GM12878 (cell line): ENCODE measurements around the gene NEAT1. TPM values are rescaled to one million over a fixed set of nuclear protein-coding genes. Genes with fewer than 3 reads are reported as not detected.

Source experiments
- EED ChIP-seq: sonication (generic); IDR thresholded peaks from 2 replicates; pipeline ENCODE4 v1.6.1; 2016; ENCODE audit warnings: antibody characterized with exemption, low read depth
- NBN ChIP-seq: fragments of 450-650 bp; IDR thresholded peaks from 2 replicates; pipeline ENCODE4 v1.6.1; 2016
- POLR2AphosphoS2 ChIP-seq: IDR thresholded peaks from 2 replicates; pipeline ENCODE4 v1.6.1; 2011; ENCODE audit warnings: low read depth, mild to moderate bottlenecking, low read length, improper control_type of control experiment, moderate library complexity
- SMC3 ChIP-seq: IDR thresholded peaks from 2 replicates; pipeline ENCODE4 v1.6.1; 2011; ENCODE audit warnings: low read length, improper control_type of control experiment, borderline replicate concordance
- SP1 ChIP-seq: IDR thresholded peaks from one replicate; pipeline ENCODE4 v1.6.1; 2011; ENCODE audit warnings: low read depth, low read length
- STAT1 ChIP-seq: fragments of 450-650 bp; conservative IDR thresholded peaks from 2 replicates; pipeline ENCODE4 v1.6.1; 2014; ENCODE audit warnings: antibody characterized with exemption, mild to moderate bottlenecking
- polyA plus RNA-seq, 11 experiments: library from polyadenylated mRNA; depleted of rRNA in 4 of 11; unstranded in 6 of 11; stranded (reverse) in 5 of 11; fragments of >200 nt; fragmentation: Nextera tagmentation in 4 of 11; fragmentation: Illumina TruSeq in 1 of 11; extraction: Ambion mirVana in 4 of 11; extraction: Trizol in 1 of 11; gene quantifications; 1 replicate in 1 of 11; 2 replicates in 10 of 11; pipeline versions ENCODE4 v1.2.1 to v1.2.3, GENCODE V29; 2011 to 2016; ENCODE audit warnings: inconsistent platforms in 2 of 11, missing spikeins in 2 of 11, low read depth in 1 of 11
- total RNA-seq, 4 experiments: library from RNA; depleted of rRNA in 3 of 4; stranded (reverse); fragments of >200 nt in 3 of 4; fragmentation: Illumina TruSeq in 1 of 4; extraction: Trizol in 1 of 4; gene quantifications; 2 replicates each; pipeline versions ENCODE4 v1.2.1 to v1.2.3, GENCODE V29; 2013 to 2021
- TF ChIP-seq, protein P1 (sequence below): IDR thresholded peaks from 2 replicates; pipeline ENCODE4 v1.6.1; 2011; ENCODE audit warnings: borderline replicate concordance, low read depth, mild to moderate bottlenecking, moderate library complexity, low read length; ENCODE audit not compliant: insufficient read depth, poor library complexity, severe bottlenecking
- TF ChIP-seq, protein P2 (sequence below): fragments of 450-650 bp; formaldehyde crosslinking; IDR thresholded peaks from 2 replicates; pipeline ENCODE4 v1.5.0; 2022; ENCODE audit warnings: mild to moderate bottlenecking, missing genetic modification characterization

NEAT1 gene
- total and polyA plus RNA-seq, 10 of the 15 experiments (the other 5 are each of a cell fraction or from before 2014, with no cell fraction given): 13.6 to 328 (median 69.4) TPM

DNA sequence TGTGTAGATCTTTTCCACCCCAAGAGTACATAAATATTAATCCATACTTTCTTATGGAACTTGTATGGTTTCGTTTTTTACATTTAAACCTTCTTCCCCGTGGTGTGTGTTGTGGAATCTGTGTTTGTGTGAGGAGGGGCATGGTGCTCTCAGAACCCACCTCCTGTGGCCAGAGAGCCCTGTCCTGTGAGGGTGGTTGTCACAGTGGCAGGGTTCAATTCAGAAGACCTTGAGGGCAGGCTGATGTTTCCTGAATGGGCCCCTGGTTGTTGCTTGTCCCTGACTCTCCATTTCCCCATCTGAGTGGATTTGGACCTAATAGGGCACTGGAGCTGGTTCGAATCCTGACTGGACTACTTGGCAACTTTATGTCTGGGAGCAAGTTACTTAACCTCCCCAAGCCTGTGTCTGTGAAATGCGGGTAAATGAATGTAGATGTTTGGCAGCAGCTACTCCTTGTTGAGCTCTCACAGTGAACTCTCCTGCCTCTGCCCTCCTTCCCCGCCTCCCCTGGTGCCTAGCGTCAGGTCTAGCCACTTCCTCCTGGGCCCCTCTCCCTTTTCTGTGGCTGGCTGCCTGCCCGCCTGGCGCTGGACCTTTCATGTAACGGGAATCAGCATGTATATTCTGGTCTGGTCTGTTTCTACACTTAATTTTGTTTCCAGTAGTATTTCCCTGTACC is 7.3 kb downstream of the NEAT1 start (continued):
- TF ChIP-seq POLR2AphosphoS2 (peak; percentile 20; the same call in 1 of the 2 replicates), SP1 (no peak), STAT1 (no peak), SMC3 (no peak), NBN (no peak), EED (peak; percentile 69)
- TF ChIP-seq, protein P1, sequence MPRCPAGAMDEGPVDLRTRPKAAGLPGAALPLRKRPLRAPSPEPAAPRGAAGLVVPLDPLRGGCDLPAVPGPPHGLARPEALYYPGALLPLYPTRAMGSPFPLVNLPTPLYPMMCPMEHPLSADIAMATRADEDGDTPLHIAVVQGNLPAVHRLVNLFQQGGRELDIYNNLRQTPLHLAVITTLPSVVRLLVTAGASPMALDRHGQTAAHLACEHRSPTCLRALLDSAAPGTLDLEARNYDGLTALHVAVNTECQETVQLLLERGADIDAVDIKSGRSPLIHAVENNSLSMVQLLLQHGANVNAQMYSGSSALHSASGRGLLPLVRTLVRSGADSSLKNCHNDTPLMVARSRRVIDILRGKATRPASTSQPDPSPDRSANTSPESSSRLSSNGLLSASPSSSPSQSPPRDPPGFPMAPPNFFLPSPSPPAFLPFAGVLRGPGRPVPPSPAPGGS: peak; percentile 20
- TF ChIP-seq, protein P2, sequence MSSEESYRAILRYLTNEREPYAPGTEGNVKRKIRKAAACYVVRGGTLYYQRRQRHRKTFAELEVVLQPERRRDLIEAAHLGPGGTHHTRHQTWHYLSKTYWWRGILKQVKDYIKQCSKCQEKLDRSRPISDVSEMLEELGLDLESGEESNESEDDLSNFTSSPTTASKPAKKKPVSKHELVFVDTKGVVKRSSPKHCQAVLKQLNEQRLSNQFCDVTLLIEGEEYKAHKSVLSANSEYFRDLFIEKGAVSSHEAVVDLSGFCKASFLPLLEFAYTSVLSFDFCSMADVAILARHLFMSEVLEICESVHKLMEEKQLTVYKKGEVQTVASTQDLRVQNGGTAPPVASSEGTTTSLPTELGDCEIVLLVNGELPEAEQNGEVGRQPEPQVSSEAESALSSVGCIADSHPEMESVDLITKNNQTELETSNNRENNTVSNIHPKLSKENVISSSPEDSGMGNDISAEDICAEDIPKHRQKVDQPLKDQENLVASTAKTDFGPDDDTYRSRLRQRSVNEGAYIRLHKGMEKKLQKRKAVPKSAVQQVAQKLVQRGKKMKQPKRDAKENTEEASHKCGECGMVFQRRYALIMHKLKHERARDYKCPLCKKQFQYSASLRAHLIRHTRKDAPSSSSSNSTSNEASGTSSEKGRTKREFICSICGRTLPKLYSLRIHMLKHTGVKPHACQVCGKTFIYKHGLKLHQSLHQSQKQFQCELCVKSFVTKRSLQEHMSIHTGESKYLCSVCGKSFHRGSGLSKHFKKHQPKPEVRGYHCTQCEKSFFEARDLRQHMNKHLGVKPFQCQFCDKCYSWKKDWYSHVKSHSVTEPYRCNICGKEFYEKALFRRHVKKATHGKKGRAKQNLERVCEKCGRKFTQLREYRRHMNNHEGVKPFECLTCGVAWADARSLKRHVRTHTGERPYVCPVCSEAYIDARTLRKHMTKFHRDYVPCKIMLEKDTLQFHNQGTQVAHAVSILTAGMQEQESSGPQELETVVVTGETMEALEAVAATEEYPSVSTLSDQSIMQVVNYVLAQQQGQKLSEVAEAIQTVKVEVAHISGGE (CRISPR knock-in tag): peak; percentile 40
